Epithelial cell of proximal tubule (primary cell): ENCODE data around the gene SEC22B. TPM values are rescaled to one million over a fixed set of nuclear protein-coding genes. Genes with fewer than 3 reads are reported as not detected.
"Not testable (repeated sequence)": the region's sequence is repeated elsewhere in the genome, so short reads cannot be mapped to it uniquely, and the experiment has no call there.

Source experiments
- DNase-seq: peaks from one replicate; pipeline ENCODE4 v3.0.0-alpha.2; 2011; ENCODE audit warnings: low read depth
- H3K4me3 ChIP-seq: 2 replicates; pipeline ENCODE4 v1.5.1; 2011; ENCODE audit warnings: low read depth, mild to moderate bottlenecking, low read length
- CTCF ChIP-seq: conservative IDR thresholded peaks from 2 replicates; pipeline ENCODE4 v1.5.1; 2012; ENCODE audit warnings: low read depth, mild to moderate bottlenecking, low read length
- total RNA-seq: library from RNA; depleted of rRNA; stranded (reverse); fragments of >200 nt; gene quantifications from 2 replicates; pipeline ENCODE4 v1.2.3, GENCODE V29; 2015

The SEC22B gene
- total RNA-seq, 1 donor from 2014 or later, result 17.7 TPM

GRCh38 chr1:120133228-120133927, 42.9 kb downstream of the SEC22B start:
- TF ChIP-seq CTCF, result no peak
- no peak for DNase-seq

GRCh38 chr1:120132406-120132763, 43.9 kb downstream of the SEC22B start:
- DNase-seq, H3K4me3 ChIP-seq: not testable (repeated sequence)

More at GRCh38 chr1:120133228-120133927, 42.9 kb downstream of the SEC22B start:
- no peak overlapping the region for H3K4me3 ChIP-seq

DNA sequence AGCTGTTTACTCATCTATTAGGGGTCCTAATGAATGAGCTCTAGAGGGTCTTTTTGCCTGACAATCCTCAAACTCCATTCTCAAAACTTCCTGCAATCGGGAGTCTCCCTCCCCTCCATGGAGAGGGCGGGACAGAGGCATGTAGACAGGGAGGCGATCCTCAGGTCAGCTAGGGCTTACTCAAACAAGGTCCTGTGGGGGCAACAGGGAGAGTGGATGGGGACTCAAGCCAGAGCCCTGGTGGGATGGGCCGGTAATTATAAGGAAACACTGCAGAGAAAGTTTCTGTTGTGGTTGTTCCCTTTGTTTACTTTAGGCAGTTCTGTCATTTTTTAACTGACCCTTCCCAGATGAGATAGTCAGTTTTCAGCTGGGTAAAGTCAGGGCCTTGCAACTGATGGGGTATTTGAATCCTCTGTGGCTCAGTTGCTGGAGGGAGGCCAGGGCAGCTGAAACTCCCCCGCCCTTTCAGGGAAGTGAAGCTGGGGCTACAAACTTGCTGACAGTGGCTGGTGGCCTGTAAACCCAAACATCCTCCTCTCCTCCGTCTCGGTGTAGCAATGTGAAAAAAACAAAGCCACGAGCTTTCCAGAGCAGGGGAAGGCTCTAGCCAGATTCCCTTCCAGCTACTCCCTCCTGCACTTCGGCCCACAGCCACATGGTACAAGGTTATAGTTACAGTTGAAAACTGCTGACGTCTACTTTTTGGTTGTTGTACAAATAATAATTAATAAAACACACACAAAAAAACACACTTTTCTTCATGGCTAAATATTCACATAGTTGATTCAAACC, 44.5 kb downstream of the SEC22B start:
- H3K4me3 ChIP-seq, DNase-seq: not testable (repeated sequence)

GRCh38 chr1:120127921-120128320, 48.4 kb downstream of the SEC22B start:
- DNase-seq, H3K4me3 ChIP-seq: not testable (repeated sequence)

DNA sequence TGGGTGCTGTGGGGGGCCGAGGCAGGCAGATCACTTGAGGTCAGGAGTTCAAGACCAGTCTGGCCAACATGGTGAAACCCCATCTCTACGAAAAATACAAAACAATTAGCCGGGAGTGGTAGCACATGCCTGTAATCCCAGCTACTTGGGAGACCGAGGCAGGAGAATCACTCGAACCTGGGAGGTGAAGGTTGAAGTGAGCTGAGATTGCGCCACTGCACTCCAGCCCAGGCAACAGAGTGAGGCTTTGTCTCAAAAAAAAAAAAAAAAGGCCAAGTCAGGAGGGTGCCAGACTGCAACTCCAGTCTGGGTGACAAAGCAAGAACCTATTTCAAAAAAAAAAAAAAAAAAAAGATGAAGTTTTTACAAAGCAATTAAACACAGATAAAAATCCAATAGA, 50.1 kb downstream of the SEC22B start:
- H3K4me3 ChIP-seq, DNase-seq: not testable (repeated sequence)

GRCh38 chr1:120124628-120125027, 51.7 kb downstream of the SEC22B start:
- H3K4me3 ChIP-seq, DNase-seq: not testable (repeated sequence)

- DNase-seq, H3K4me3 ChIP-seq: not testable (repeated sequence)
These were observed 52.4 kb downstream of the SEC22B start for GRCh38 chr1:120123813-120124510.

GRCh38 chr1:120122262-120122893, 53.9 kb downstream of the SEC22B start:
- H3K4me3 ChIP-seq, DNase-seq: not testable (repeated sequence)

DNA sequence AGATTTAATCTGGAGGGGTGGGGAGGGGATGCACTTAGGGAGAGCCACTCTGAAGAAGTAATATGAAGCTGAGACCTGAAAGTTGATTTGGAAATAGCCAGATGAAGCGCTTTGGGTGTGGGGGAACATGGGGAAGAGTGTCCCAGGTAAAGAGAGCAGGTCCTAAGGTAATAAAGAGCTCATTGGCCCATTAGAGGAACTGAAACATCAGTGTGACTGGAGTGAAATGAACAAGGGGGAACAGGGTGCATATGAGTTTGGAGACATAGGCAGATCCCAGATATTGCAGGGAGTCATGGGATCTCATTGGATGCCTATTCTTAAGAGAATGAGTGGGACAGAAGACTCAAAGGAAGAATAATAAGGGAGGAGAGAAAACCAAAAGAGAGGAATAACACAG, 54.5 kb downstream of the SEC22B start:
- DNase-seq, H3K4me3 ChIP-seq: not testable (repeated sequence)

- H3K4me3 ChIP-seq, DNase-seq: not testable (repeated sequence)
These were observed 55.8 kb downstream of the SEC22B start for GRCh38 chr1:120120525-120120924.

DNA sequence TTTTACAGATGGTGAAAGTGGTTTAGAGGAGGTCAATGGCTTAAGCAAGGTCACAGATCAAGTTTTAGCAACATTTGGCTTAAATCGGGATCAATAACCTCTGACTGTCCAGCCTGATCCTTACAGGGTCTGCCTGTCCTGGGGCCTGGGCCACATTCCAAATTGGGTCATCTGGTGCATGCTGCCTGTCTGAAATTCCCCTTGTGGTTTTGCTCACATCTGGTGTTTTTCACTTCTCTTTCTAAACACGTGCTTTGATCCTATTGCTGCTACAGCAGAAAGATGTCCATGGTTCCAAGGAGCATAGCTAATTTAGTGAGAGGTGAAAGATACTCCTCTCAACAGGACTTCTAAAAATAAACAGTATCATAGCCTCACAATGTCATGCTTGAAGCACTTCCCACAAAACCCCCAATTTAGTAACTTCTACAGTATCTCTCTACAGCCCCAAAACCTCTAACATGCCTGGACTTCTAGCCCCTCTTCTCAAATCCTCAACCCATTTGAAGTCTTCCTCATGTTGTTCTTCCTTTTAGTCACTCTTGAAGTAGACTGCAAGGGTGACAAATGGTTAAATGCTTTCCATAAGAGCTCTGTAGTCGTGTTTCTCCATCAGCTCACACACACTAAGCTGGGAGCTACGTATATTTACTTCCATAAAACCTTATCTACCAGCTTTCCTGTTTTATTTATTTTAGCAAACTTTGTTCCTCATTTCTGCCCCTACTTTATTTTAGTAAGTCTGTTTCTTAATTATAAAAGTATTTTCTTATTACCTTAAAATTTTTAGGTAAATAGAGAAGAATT, 58.7 kb downstream of the SEC22B start:
- DNase-seq, H3K4me3 ChIP-seq: not testable (repeated sequence)

DNA sequence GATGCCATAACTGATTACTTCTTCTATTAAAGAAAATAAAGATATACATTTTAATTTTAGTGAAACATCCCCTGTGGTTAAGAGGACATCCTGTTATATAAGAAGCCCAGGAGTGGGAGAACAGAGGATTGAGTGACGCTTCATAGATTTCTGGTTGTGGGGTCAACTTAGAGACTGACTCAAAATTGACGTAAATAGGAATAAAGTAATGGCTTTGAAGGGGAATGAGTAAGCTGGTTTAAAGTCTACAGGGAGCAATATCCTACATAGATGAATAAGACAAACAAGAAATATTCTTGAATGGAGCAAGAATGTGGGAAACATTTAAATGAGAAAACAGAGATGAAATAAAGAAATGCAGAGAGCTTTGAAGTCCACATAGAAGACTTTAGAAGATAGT, 60.2 kb downstream of the SEC22B start:
- H3K4me3 ChIP-seq, DNase-seq: not testable (repeated sequence)

GRCh38 chr1:120113134-120113533, 63.2 kb downstream of the SEC22B start:
- not testable (repeated sequence) for H3K4me3 ChIP-seq, DNase-seq

DNA sequence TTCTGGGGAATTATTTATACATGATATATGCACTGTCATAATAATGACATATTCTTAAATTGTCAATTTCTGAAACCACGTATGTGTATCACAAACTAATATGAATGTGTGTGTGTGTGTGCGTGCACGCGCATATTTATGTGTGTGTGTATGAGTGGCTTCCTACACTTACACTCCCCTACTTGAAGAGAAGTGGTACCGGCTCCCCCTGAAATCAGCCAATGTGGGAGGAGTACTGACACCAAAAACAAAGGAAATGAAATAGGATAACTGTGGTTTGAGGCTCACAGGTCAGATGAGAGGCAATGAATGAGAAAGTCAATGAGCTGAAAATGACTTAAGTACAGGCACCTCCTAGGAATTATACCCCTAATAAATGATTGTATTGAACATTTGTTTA, 64.1 kb downstream of the SEC22B start:
- H3K4me3 ChIP-seq, DNase-seq: not testable (repeated sequence)

GRCh38 chr1:120111771-120112170, 64.5 kb downstream of the SEC22B start:
- DNase-seq, H3K4me3 ChIP-seq: not testable (repeated sequence)

- not testable (repeated sequence) for H3K4me3 ChIP-seq, DNase-seq
These were observed 65.3 kb downstream of the SEC22B start for GRCh38 chr1:120111008-120111407.

GRCh38 chr1:120109656-120110055, 66.7 kb downstream of the SEC22B start:
- H3K4me3 ChIP-seq, DNase-seq: not testable (repeated sequence)
